HepG2 (cell line): ENCODE measurements around the gene ING5. TPM values are rescaled to one million over a fixed set of nuclear protein-coding genes. Genes with fewer than 3 reads are reported as not detected.

ENCODE experiments used
- FOXA1 ChIP-seq, 2 experiments: fragments of 450-650 bp in 1 of 2; sonication (generic) in 1 of 2; formaldehyde crosslinking in 1 of 2; IDR thresholded peaks; 2 replicates each; pipeline versions ENCODE4 v1.4.0 to v1.6.1; 2016 to 2020; ENCODE audit warnings: missing genetic modification reagents in 1 of 2
- GZF1 ChIP-seq: sonication (generic); formaldehyde crosslinking; IDR thresholded peaks from 2 replicates; pipeline ENCODE4 v1.5.1; 2020; ENCODE audit warnings: mild to moderate bottlenecking, missing genetic modification reagents
- HMG20A ChIP-seq: IDR thresholded peaks from 2 replicates; pipeline ENCODE4 v1.6.1; 2016; ENCODE audit warnings: borderline replicate concordance
- MIER3 ChIP-seq: IDR thresholded peaks from 2 replicates; pipeline ENCODE4 v1.6.1; 2016; ENCODE audit warnings: missing compliant biosample characterization, borderline replicate concordance
- MXI1 ChIP-seq: IDR thresholded peaks from 3 replicates; pipeline ENCODE4 v1.6.1; 2012; ENCODE audit warnings: low read depth, low read length, inconsistent platforms, borderline replicate concordance
- PHF21A ChIP-seq: sonication (generic); formaldehyde crosslinking; IDR thresholded peaks from 2 replicates; pipeline ENCODE4 v1.5.0; 2020; ENCODE audit warnings: mild to moderate bottlenecking, missing genetic modification reagents
- POLR2AphosphoS5 ChIP-seq: IDR thresholded peaks from 2 replicates; pipeline ENCODE4 v1.6.1; 2012; ENCODE audit warnings: low read depth, low read length
- SNAI1 ChIP-seq: sonication (generic); formaldehyde crosslinking; IDR thresholded peaks from 2 replicates; pipeline ENCODE4 v1.5.0; 2020; ENCODE audit warnings: mild to moderate bottlenecking, missing genetic modification reagents, borderline replicate concordance
- TCF7 ChIP-seq: sonication (generic); IDR thresholded peaks from 2 replicates; pipeline ENCODE4 v1.6.1; 2016; ENCODE audit warnings: antibody characterized with exemption, low read depth
- ZNF10 ChIP-seq: sonication (generic); formaldehyde crosslinking; IDR thresholded peaks from 2 replicates; pipeline ENCODE4 v1.4.0; 2020; ENCODE audit warnings: mild to moderate bottlenecking, low read depth, missing genetic modification reagents, borderline replicate concordance
- ZNF569 ChIP-seq: sonication (generic); formaldehyde crosslinking; IDR thresholded peaks from 2 replicates; pipeline ENCODE4 v1.5.0; 2020; ENCODE audit warnings: mild to moderate bottlenecking, missing genetic modification reagents, moderate library complexity, borderline replicate concordance
- ZNF589 ChIP-seq: sonication (generic); formaldehyde crosslinking; conservative IDR thresholded peaks from 2 replicates; pipeline ENCODE4 v1.8.0; 2022; ENCODE audit warnings: mild to moderate bottlenecking, moderate library complexity, missing genetic modification reagents
- ZNF619 ChIP-seq: sonication (generic); formaldehyde crosslinking; IDR thresholded peaks from 2 replicates; pipeline ENCODE4 v1.4.0; 2020; ENCODE audit warnings: mild to moderate bottlenecking, missing genetic modification reagents
- polyA plus RNA-seq, 8 experiments: library from polyadenylated mRNA; depleted of rRNA in 3 of 8; stranded (reverse) in 7 of 8; unstranded in 1 of 8; fragments of >200 nt; fragmentation: Illumina TruSeq in 4 of 8; extraction: Trizol in 4 of 8; gene quantifications; 2 replicates each; pipeline versions ENCODE4 v1.2.1 to v1.2.3, GENCODE V29; 2011 to 2016; ENCODE audit warnings: low read depth in 4 of 8, missing spikeins in 1 of 8, mixed read lengths in 1 of 8; ENCODE audit not compliant: insufficient read depth in 1 of 8
- total RNA-seq, 5 experiments: library from RNA; depleted of rRNA; stranded (reverse); fragments of >200 nt; fragmentation: Illumina TruSeq; extraction: Trizol; gene quantifications; 2 replicates each; pipeline ENCODE4 v1.2.3, GENCODE V29; 2016; ENCODE audit warnings: low read depth in 1 of 5
- TF ChIP-seq, protein P1 (sequence below): sonication (generic); formaldehyde crosslinking; IDR thresholded peaks from 2 replicates; pipeline ENCODE4 v1.5.0; 2020; ENCODE audit warnings: mild to moderate bottlenecking, missing genetic modification reagents, borderline replicate concordance
- TF ChIP-seq, protein P2 (sequence below): sonication (generic); formaldehyde crosslinking; IDR thresholded peaks from 2 replicates; pipeline ENCODE4 v1.4.0; 2020; ENCODE audit warnings: missing genetic modification reagents, borderline replicate concordance
- TF ChIP-seq, protein P3 (sequence below): sonication (generic); formaldehyde crosslinking; IDR thresholded peaks from 2 replicates; pipeline ENCODE4 v1.4.0; 2020; ENCODE audit warnings: mild to moderate bottlenecking, missing genetic modification reagents
- TF ChIP-seq, protein P4 (sequence below): sonication (generic); formaldehyde crosslinking; IDR thresholded peaks from 2 replicates; pipeline ENCODE4 v1.5.0; 2020; ENCODE audit warnings: mild to moderate bottlenecking, missing genetic modification reagents, moderate library complexity

ING5 gene
- total and polyA plus RNA-seq, 2 of the 13 experiments (the other 11 are each of a cell fraction or from before 2014, with no cell fraction given) = 61.9 to 71.9 TPM

DNA sequence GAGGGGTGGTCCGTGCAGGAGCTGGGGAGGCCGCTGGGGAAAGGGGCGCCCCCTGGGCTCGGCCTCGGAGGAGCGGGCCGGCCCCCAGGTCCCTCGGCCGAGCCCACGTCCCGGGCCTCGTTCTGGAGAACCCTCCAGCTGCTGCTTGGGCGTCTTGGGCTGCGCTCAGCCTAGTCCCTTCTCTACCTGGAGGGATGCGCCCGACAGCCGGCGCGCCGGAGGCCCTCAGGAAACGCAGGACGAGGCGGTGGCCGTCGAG, 32.3 kb downstream of the ING5 start (continued):
- TF ChIP-seq, protein P1, sequence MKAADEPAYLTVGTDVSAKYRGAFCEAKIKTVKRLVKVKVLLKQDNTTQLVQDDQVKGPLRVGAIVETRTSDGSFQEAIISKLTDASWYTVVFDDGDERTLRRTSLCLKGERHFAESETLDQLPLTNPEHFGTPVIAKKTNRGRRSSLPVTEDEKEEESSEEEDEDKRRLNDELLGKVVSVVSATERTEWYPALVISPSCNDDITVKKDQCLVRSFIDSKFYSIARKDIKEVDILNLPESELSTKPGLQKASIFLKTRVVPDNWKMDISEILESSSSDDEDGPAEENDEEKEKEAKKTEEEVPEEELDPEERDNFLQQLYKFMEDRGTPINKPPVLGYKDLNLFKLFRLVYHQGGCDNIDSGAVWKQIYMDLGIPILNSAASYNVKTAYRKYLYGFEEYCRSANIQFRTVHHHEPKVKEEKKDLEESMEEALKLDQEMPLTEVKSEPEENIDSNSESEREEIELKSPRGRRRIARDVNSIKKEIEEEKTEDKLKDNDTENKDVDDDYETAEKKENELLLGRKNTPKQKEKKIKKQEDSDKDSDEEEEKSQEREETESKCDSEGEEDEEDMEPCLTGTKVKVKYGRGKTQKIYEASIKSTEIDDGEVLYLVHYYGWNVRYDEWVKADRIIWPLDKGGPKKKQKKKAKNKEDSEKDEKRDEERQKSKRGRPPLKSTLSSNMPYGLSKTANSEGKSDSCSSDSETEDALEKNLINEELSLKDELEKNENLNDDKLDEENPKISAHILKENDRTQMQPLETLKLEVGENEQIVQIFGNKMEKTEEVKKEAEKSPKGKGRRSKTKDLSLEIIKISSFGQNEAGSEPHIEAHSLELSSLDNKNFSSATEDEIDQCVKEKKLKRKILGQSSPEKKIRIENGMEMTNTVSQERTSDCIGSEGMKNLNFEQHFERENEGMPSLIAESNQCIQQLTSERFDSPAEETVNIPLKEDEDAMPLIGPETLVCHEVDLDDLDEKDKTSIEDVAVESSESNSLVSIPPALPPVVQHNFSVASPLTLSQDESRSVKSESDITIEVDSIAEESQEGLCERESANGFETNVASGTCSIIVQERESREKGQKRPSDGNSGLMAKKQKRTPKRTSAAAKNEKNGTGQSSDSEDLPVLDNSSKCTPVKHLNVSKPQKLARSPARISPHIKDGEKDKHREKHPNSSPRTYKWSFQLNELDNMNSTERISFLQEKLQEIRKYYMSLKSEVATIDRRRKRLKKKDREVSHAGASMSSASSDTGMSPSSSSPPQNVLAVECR (CRISPR knock-in tag) = no peak; the same call in 1 of the 2 replicates
- TF ChIP-seq FOXA1 (IDR thresholded peaks at IDR 0.05) (no peak), FOXA1 (CRISPR knock-in tag; IDR thresholded peaks at IDR 0.05) (0 out of 2 replicates have a peak, but pooled peaks have one; percentile 2), POLR2AphosphoS5 (peak; percentile 79; the same call in 1 of the 2 replicates), GZF1 (CRISPR knock-in tag) (no peak), TCF7 (no peak), ZNF569 (CRISPR knock-in tag) (no peak), ZNF589 (no peak), SNAI1 (CRISPR knock-in tag) (peak; percentile 89; the same call in 1 of the 2 replicates), ZNF10 (CRISPR knock-in tag) (no peak), MXI1 (0 out of 3 replicates have a peak, but pooled peaks have one; percentile 9), HMG20A (CRISPR knock-in tag) (no peak), ZNF619 (CRISPR knock-in tag) (no peak), PHF21A (CRISPR knock-in tag) (no peak), MIER3 (CRISPR knock-in tag) (no peak)
- TF ChIP-seq, protein P2, sequence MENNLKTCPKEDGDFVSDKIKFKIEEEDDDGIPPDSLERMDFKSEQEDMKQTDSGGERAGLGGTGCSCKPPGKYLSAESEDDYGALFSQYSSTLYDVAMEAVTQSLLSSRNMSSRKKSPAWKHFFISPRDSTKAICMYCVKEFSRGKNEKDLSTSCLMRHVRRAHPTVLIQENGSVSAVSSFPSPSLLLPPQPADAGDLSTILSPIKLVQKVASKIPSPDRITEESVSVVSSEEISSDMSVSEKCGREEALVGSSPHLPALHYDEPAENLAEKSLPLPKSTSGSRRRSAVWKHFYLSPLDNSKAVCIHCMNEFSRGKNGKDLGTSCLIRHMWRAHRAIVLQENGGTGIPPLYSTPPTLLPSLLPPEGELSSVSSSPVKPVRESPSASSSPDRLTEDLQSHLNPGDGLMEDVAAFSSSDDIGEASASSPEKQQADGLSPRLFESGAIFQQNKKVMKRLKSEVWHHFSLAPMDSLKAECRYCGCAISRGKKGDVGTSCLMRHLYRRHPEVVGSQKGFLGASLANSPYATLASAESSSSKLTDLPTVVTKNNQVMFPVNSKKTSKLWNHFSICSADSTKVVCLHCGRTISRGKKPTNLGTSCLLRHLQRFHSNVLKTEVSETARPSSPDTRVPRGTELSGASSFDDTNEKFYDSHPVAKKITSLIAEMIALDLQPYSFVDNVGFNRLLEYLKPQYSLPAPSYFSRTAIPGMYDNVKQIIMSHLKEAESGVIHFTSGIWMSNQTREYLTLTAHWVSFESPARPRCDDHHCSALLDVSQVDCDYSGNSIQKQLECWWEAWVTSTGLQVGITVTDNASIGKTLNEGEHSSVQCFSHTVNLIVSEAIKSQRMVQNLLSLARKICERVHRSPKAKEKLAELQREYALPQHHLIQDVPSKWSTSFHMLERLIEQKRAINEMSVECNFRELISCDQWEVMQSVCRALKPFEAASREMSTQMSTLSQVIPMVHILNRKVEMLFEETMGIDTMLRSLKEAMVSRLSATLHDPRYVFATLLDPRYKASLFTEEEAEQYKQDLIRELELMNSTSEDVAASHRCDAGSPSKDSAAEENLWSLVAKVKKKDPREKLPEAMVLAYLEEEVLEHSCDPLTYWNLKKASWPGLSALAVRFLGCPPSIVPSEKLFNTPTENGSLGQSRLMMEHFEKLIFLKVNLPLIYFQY (CRISPR knock-in tag) = 0 out of 2 replicates have a peak, but pooled peaks have one; percentile 7
- TF ChIP-seq, protein P3, sequence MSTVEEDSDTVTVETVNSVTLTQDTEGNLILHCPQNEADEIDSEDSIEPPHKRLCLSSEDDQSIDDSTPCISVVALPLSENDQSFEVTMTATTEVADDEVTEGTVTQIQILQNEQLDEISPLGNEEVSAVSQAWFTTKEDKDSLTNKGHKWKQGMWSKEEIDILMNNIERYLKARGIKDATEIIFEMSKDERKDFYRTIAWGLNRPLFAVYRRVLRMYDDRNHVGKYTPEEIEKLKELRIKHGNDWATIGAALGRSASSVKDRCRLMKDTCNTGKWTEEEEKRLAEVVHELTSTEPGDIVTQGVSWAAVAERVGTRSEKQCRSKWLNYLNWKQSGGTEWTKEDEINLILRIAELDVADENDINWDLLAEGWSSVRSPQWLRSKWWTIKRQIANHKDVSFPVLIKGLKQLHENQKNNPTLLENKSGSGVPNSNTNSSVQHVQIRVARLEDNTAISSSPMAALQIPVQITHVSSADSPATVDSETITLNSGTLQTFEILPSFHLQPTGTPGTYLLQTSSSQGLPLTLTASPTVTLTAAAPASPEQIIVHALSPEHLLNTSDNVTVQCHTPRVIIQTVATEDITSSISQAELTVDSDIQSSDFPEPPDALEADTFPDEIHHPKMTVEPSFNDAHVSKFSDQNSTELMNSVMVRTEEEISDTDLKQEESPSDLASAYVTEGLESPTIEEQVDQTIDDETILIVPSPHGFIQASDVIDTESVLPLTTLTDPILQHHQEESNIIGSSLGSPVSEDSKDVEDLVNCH (CRISPR knock-in tag) = no peak
- TF ChIP-seq, protein P4, sequence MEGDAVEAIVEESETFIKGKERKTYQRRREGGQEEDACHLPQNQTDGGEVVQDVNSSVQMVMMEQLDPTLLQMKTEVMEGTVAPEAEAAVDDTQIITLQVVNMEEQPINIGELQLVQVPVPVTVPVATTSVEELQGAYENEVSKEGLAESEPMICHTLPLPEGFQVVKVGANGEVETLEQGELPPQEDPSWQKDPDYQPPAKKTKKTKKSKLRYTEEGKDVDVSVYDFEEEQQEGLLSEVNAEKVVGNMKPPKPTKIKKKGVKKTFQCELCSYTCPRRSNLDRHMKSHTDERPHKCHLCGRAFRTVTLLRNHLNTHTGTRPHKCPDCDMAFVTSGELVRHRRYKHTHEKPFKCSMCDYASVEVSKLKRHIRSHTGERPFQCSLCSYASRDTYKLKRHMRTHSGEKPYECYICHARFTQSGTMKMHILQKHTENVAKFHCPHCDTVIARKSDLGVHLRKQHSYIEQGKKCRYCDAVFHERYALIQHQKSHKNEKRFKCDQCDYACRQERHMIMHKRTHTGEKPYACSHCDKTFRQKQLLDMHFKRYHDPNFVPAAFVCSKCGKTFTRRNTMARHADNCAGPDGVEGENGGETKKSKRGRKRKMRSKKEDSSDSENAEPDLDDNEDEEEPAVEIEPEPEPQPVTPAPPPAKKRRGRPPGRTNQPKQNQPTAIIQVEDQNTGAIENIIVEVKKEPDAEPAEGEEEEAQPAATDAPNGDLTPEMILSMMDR (CRISPR knock-in tag) = peak; percentile 58
